HEK293 (cell line): ENCODE data around the gene PIP4K2A.

ENCODE experiments used
- CTCF ChIA-PET: fragments of 350-600 bp; formaldehyde crosslinking; extraction: SDS; loops from one replicate; lab custom pipeline; 2021; ENCODE audit warnings: antibody characterized with exemption; lab: Yijun Ruan, JAX
- POLR2A ChIA-PET: fragments of 300-600 bp; formaldehyde crosslinking; extraction: SDS; loops from one replicate; lab custom pipeline; 2020; ENCODE audit warnings: antibody characterized with exemption, inconsistent platforms; lab: Yijun Ruan, JAX
- H3K27ac ChIP-seq: fragments of 200-500 bp; sonication (Bioruptor generic); 2 replicates; pipeline ENCODE4 v1.5.1; 2014; ENCODE audit warnings: low read depth, low read length, control low read depth, inconsistent platforms; ENCODE audit errors: extremely low read depth
- H3K36me3 ChIP-seq, 2 experiments: fragments of 200-500 bp in 1 of 2; sonication (Bioruptor generic) in 1 of 2; 1 replicate in 1 of 2; 2 replicates in 1 of 2; pipeline ENCODE4 v1.5.1; 2014 to 2017; ENCODE audit warnings: inconsistent platforms in 2 of 2, low read length in 2 of 2; ENCODE audit not compliant: control insufficient read depth in 2 of 2, insufficient read depth in 1 of 2
- H3K4me1 ChIP-seq: fragments of 200-500 bp; sonication (Bioruptor generic); 2 replicates; pipeline ENCODE4 v1.5.1; 2014; ENCODE audit warnings: mild to moderate bottlenecking, low read length, inconsistent platforms; ENCODE audit not compliant: control insufficient read depth, insufficient read depth
- H3K4me3 ChIP-seq: 2 replicates; pipeline ENCODE4 v1.5.1; 2011; ENCODE audit warnings: low read depth, mild to moderate bottlenecking, control low read depth, low read length, moderate library complexity
- H3K9me3 ChIP-seq: fragments of 200-500 bp; sonication (Bioruptor generic); 2 replicates; pipeline ENCODE4 v1.5.1; 2014; ENCODE audit warnings: low read depth, low read length, inconsistent platforms; ENCODE audit not compliant: control insufficient read depth, insufficient read depth
- HOXA7 ChIP-seq: sonication (generic); formaldehyde crosslinking; IDR thresholded peaks from 2 replicates; pipeline ENCODE4 v1.8.1; 2022; ENCODE audit warnings: missing genetic modification reagents, borderline replicate concordance
- IKZF3 ChIP-seq: fragments of 450-650 bp; IDR thresholded peaks from 2 replicates; pipeline ENCODE4 v1.5.0; 2018; ENCODE audit warnings: missing biosample characterization, mild to moderate bottlenecking, missing genetic modification characterization, moderate library complexity
- SP3 ChIP-seq: fragments of 450-650 bp; formaldehyde crosslinking; IDR thresholded peaks from 2 replicates; pipeline ENCODE4 v1.5.1; 2016; ENCODE audit warnings: missing biosample characterization, missing genetic modification characterization
- SP7 ChIP-seq: fragments of 450-650 bp; formaldehyde crosslinking; IDR thresholded peaks from 2 replicates; pipeline ENCODE4 v1.5.1; 2016; ENCODE audit warnings: missing biosample characterization, missing genetic modification characterization
- YY1 ChIP-seq: fragments of 450-650 bp; formaldehyde crosslinking; IDR thresholded peaks from 2 replicates; pipeline ENCODE4 v1.5.1; 2018; ENCODE audit warnings: missing biosample characterization, missing genetic modification characterization
- YY2 ChIP-seq: fragments of 450-650 bp; formaldehyde crosslinking; IDR thresholded peaks from 2 replicates; pipeline ENCODE4 v1.5.1; 2016; ENCODE audit warnings: missing biosample characterization, missing genetic modification characterization
- ZBTB1 ChIP-seq: fragments of 450-650 bp; formaldehyde crosslinking; IDR thresholded peaks from 2 replicates; pipeline ENCODE4 v1.5.1; 2016; ENCODE audit warnings: missing biosample characterization, missing genetic modification characterization
- ZIC2 ChIP-seq: fragments of 450-650 bp; formaldehyde crosslinking; IDR thresholded peaks from 2 replicates; pipeline ENCODE4 v1.5.1; 2016; ENCODE audit warnings: missing biosample characterization, missing genetic modification characterization
- ZNF19 ChIP-seq: fragments of 450-650 bp; formaldehyde crosslinking; IDR thresholded peaks from 2 replicates; pipeline ENCODE4; 2016; ENCODE audit warnings: missing biosample characterization, missing genetic modification characterization, low read depth
- ZNF24 ChIP-seq: fragments of 450-650 bp; formaldehyde crosslinking; IDR thresholded peaks from 2 replicates; pipeline ENCODE4 v1.5.1; 2016; ENCODE audit warnings: missing biosample characterization, missing genetic modification characterization
- ZNF335 ChIP-seq: fragments of 450-650 bp; formaldehyde crosslinking; conservative IDR thresholded peaks from 2 replicates; pipeline ENCODE4 v1.5.1; 2016; ENCODE audit warnings: missing biosample characterization, missing genetic modification characterization
- ZNF391 ChIP-seq: fragments of 450-650 bp; formaldehyde crosslinking; IDR thresholded peaks from 2 replicates; pipeline ENCODE4 v1.5.1; 2016; ENCODE audit warnings: low read depth, missing biosample characterization, missing genetic modification characterization, borderline replicate concordance
- ZNF555 ChIP-seq: fragments of 450-650 bp; formaldehyde crosslinking; conservative IDR thresholded peaks from 2 replicates; pipeline ENCODE4 v1.5.1; 2017; ENCODE audit warnings: missing biosample characterization, mild to moderate bottlenecking, missing genetic modification characterization, inconsistent platforms
- ZNF560 ChIP-seq: fragments of 450-650 bp; formaldehyde crosslinking; IDR thresholded peaks from 2 replicates; pipeline ENCODE4 v1.5.1; 2017; ENCODE audit warnings: missing biosample characterization, missing genetic modification characterization, borderline replicate concordance
- ZNF837 ChIP-seq: fragments of 450-650 bp; formaldehyde crosslinking; IDR thresholded peaks from 2 replicates; pipeline ENCODE4 v1.5.1; 2016; ENCODE audit warnings: missing biosample characterization, missing genetic modification characterization
- ZNF843 ChIP-seq: fragments of 450-650 bp; formaldehyde crosslinking; IDR thresholded peaks from 2 replicates; pipeline ENCODE4 v1.5.1; 2016; ENCODE audit warnings: missing biosample characterization, missing genetic modification characterization
- TF ChIP-seq, protein P1 (sequence below): fragments of 450-650 bp; formaldehyde crosslinking; IDR thresholded peaks from 2 replicates; pipeline ENCODE4 v1.5.1; 2016; ENCODE audit warnings: missing biosample characterization, missing genetic modification characterization
- TF ChIP-seq, protein P2 (sequence below): fragments of 450-650 bp; IDR thresholded peaks from 2 replicates; pipeline ENCODE4 v1.5.1; 2018; ENCODE audit warnings: missing biosample characterization, missing genetic modification characterization
- TF ChIP-seq, protein P3 (sequence below): fragments of 450-650 bp; formaldehyde crosslinking; IDR thresholded peaks from 2 replicates; pipeline ENCODE4 v1.5.1; 2016; ENCODE audit warnings: missing biosample characterization, missing genetic modification characterization
- TF ChIP-seq, protein P4 (sequence below): IDR thresholded peaks from 2 replicates; pipeline ENCODE4 v1.6.1; 2011; ENCODE audit warnings: mild to moderate bottlenecking, low read depth, low read length, borderline replicate concordance
- TF ChIP-seq, protein P5 (sequence below): fragments of 450-650 bp; formaldehyde crosslinking; IDR thresholded peaks from 2 replicates; pipeline ENCODE4 v1.5.1; 2017; ENCODE audit warnings: missing biosample characterization, missing genetic modification characterization
- TF ChIP-seq, protein P6 (sequence below): fragments of 450-650 bp; formaldehyde crosslinking; IDR thresholded peaks from 2 replicates; pipeline ENCODE4 v1.5.1; 2016; ENCODE audit warnings: missing biosample characterization, missing genetic modification characterization, borderline replicate concordance

The PIP4K2A gene

DNA sequence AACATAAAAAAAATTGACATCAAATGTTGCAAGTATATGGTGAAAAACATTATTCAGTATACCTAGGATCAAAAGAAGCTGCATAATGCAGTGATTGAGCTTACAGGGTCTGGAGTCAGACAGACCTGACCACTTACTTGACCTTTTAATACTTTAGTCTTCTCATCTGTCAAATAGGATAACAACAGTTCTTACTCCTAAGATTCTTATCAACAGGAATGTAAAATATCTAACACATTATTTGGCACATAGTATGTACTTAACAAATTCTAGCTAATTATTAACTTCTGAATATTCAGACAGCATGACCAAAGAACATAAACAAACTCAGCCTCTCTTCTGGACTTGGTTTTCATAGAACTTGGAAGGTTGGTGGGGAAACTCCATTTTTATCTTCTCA lies 45.6 kb upstream of the PIP4K2A start:
- ChIA-PET POLR2A (no interaction called here), CTCF (no interaction called here)
- H3K36me3 ChIP-seq: no peaks in the 10 kb centered on the region
- no peaks in the 10 kb centered on the region for H3K4me1 ChIP-seq
- H3K4me3 ChIP-seq: no peak overlapping the region
- no peak overlapping the region for H3K27ac ChIP-seq
- no peaks in the 10 kb centered on the region for H3K9me3 ChIP-seq
- TF ChIP-seq, protein P1, sequence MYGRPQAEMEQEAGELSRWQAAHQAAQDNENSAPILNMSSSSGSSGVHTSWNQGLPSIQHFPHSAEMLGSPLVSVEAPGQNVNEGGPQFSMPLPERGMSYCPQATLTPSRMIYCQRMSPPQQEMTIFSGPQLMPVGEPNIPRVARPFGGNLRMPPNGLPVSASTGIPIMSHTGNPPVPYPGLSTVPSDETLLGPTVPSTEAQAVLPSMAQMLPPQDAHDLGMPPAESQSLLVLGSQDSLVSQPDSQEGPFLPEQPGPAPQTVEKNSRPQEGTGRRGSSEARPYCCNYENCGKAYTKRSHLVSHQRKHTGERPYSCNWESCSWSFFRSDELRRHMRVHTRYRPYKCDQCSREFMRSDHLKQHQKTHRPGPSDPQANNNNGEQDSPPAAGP (tag by site-specific recombination): no peak
- TF ChIP-seq ZNF24 (tag by site-specific recombination) (no peak), SP3 (tag by site-specific recombination) (no peak), ZNF335 (tag by site-specific recombination) (no peak), ZNF560 (no peak), ZNF19 (tag by site-specific recombination) (no peak), ZNF391 (tag by site-specific recombination) (no peak), ZNF837 (tag by site-specific recombination) (no peak), ZIC2 (tag by site-specific recombination) (no peak), HOXA7 (no peak), ZBTB1 (no peak), IKZF3 (tag by site-specific recombination) (no peak)
- TF ChIP-seq, protein P2, sequence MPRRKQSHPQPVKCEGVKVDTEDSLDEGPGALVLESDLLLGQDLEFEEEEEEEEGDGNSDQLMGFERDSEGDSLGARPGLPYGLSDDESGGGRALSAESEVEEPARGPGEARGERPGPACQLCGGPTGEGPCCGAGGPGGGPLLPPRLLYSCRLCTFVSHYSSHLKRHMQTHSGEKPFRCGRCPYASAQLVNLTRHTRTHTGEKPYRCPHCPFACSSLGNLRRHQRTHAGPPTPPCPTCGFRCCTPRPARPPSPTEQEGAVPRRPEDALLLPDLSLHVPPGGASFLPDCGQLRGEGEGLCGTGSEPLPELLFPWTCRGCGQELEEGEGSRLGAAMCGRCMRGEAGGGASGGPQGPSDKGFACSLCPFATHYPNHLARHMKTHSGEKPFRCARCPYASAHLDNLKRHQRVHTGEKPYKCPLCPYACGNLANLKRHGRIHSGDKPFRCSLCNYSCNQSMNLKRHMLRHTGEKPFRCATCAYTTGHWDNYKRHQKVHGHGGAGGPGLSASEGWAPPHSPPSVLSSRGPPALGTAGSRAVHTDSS (tag by site-specific recombination): no peak
- TF ChIP-seq, protein P3, sequence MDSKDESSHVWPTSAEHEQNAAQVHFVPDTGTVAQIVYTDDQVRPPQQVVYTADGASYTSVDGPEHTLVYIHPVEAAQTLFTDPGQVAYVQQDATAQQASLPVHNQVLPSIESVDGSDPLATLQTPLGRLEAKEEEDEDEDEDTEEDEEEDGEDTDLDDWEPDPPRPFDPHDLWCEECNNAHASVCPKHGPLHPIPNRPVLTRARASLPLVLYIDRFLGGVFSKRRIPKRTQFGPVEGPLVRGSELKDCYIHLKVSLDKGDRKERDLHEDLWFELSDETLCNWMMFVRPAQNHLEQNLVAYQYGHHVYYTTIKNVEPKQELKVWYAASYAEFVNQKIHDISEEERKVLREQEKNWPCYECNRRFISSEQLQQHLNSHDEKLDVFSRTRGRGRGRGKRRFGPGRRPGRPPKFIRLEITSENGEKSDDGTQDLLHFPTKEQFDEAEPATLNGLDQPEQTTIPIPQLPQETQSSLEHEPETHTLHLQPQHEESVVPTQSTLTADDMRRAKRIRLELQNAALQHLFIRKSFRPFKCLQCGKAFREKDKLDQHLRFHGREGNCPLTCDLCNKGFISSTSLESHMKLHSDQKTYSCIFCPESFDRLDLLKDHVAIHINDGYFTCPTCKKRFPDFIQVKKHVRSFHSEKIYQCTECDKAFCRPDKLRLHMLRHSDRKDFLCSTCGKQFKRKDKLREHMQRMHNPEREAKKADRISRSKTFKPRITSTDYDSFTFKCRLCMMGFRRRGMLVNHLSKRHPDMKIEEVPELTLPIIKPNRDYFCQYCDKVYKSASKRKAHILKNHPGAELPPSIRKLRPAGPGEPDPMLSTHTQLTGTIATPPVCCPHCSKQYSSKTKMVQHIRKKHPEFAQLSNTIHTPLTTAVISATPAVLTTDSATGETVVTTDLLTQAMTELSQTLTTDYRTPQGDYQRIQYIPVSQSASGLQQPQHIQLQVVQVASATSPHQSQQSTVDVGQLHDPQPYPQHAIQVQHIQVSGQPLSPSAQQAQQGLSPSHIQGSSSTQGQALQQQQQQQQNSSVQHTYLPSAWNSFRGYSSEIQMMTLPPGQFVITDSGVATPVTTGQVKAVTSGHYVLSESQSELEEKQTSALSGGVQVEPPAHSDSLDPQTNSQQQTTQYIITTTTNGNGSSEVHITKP (tag by site-specific recombination): no peak
- TF ChIP-seq, protein P4, sequence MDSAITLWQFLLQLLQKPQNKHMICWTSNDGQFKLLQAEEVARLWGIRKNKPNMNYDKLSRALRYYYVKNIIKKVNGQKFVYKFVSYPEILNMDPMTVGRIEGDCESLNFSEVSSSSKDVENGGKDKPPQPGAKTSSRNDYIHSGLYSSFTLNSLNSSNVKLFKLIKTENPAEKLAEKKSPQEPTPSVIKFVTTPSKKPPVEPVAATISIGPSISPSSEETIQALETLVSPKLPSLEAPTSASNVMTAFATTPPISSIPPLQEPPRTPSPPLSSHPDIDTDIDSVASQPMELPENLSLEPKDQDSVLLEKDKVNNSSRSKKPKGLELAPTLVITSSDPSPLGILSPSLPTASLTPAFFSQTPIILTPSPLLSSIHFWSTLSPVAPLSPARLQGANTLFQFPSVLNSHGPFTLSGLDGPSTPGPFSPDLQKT: no peak
- TF ChIP-seq, protein P5, sequence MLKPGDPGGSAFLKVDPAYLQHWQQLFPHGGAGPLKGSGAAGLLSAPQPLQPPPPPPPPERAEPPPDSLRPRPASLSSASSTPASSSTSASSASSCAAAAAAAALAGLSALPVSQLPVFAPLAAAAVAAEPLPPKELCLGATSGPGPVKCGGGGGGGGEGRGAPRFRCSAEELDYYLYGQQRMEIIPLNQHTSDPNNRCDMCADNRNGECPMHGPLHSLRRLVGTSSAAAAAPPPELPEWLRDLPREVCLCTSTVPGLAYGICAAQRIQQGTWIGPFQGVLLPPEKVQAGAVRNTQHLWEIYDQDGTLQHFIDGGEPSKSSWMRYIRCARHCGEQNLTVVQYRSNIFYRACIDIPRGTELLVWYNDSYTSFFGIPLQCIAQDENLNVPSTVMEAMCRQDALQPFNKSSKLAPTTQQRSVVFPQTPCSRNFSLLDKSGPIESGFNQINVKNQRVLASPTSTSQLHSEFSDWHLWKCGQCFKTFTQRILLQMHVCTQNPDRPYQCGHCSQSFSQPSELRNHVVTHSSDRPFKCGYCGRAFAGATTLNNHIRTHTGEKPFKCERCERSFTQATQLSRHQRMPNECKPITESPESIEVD (tag by site-specific recombination): no peak

DNA sequence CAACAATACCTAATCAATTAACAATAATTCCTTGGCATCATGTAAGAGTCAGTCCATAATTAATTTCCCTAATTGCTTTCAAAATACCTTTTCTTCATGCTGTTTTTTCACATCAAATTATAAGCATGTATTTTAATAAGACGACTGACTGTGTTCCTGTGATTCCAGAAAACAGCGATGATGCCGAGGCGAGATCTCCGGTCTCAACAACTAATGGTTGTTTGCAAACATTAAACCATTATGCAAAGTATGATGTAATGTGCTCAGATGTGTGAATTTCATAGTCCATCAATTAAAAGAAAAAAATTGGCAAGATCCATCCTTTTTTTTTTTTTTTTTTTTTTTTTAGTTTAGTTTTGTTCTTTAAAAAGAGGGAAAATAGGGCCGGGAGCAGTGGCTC lies 44.5 kb upstream of the PIP4K2A start:
- POLR2A ChIA-PET: no interaction called here
- H3K27ac ChIP-seq: no peak overlapping the region
- no peaks in the 10 kb centered on the region for H3K9me3 ChIP-seq
- no peak overlapping the region for H3K4me3 ChIP-seq
- CTCF ChIA-PET: no interaction called here
- H3K4me1 ChIP-seq: no peaks in the 10 kb centered on the region
- H3K36me3 ChIP-seq: no peaks in the 10 kb centered on the region
- no peak for TF ChIP-seq YY2
- TF ChIP-seq, protein P6, sequence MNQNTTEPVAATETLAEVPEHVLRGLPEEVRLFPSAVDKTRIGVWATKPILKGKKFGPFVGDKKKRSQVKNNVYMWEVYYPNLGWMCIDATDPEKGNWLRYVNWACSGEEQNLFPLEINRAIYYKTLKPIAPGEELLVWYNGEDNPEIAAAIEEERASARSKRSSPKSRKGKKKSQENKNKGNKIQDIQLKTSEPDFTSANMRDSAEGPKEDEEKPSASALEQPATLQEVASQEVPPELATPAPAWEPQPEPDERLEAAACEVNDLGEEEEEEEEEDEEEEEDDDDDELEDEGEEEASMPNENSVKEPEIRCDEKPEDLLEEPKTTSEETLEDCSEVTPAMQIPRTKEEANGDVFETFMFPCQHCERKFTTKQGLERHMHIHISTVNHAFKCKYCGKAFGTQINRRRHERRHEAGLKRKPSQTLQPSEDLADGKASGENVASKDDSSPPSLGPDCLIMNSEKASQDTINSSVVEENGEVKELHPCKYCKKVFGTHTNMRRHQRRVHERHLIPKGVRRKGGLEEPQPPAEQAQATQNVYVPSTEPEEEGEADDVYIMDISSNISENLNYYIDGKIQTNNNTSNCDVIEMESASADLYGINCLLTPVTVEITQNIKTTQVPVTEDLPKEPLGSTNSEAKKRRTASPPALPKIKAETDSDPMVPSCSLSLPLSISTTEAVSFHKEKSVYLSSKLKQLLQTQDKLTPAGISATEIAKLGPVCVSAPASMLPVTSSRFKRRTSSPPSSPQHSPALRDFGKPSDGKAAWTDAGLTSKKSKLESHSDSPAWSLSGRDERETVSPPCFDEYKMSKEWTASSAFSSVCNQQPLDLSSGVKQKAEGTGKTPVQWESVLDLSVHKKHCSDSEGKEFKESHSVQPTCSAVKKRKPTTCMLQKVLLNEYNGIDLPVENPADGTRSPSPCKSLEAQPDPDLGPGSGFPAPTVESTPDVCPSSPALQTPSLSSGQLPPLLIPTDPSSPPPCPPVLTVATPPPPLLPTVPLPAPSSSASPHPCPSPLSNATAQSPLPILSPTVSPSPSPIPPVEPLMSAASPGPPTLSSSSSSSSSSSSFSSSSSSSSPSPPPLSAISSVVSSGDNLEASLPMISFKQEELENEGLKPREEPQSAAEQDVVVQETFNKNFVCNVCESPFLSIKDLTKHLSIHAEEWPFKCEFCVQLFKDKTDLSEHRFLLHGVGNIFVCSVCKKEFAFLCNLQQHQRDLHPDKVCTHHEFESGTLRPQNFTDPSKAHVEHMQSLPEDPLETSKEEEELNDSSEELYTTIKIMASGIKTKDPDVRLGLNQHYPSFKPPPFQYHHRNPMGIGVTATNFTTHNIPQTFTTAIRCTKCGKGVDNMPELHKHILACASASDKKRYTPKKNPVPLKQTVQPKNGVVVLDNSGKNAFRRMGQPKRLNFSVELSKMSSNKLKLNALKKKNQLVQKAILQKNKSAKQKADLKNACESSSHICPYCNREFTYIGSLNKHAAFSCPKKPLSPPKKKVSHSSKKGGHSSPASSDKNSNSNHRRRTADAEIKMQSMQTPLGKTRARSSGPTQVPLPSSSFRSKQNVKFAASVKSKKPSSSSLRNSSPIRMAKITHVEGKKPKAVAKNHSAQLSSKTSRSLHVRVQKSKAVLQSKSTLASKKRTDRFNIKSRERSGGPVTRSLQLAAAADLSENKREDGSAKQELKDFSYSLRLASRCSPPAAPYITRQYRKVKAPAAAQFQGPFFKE (tag by site-specific recombination): no peak
- no peak for TF ChIP-seq ZNF555 (tag by site-specific recombination)
- no peak for TF ChIP-seq SP7 (tag by site-specific recombination)
- no peak for TF ChIP-seq YY1 (tag by site-specific recombination)
- no peak for TF ChIP-seq ZNF843 (tag by site-specific recombination)
